ENCODE measurements around the gene PNPLA5.

DNA sequence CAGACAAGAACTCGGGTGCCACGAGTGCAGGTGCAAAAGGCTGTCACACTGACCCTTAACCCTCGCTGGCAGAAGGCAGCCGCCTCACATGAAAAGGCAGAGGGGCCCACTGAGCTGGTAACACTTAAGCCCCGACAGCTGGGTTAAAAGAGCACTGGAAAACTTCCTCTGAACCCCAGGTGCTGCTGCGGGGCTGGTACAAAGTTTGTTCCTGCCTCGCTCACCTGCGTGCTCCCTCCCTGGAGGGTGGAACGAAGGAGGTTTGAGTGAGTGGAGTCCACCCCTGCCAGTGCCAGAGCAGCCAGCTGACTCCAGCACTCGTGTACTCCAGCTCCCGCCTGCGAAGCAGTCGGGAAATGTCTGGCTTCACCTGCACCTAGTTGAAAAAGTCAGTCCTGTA, 42.1 kb downstream of the PNPLA5 start:
- TF ChIP-seq, protein P1, sequence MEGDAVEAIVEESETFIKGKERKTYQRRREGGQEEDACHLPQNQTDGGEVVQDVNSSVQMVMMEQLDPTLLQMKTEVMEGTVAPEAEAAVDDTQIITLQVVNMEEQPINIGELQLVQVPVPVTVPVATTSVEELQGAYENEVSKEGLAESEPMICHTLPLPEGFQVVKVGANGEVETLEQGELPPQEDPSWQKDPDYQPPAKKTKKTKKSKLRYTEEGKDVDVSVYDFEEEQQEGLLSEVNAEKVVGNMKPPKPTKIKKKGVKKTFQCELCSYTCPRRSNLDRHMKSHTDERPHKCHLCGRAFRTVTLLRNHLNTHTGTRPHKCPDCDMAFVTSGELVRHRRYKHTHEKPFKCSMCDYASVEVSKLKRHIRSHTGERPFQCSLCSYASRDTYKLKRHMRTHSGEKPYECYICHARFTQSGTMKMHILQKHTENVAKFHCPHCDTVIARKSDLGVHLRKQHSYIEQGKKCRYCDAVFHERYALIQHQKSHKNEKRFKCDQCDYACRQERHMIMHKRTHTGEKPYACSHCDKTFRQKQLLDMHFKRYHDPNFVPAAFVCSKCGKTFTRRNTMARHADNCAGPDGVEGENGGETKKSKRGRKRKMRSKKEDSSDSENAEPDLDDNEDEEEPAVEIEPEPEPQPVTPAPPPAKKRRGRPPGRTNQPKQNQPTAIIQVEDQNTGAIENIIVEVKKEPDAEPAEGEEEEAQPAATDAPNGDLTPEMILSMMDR (IDR thresholded peaks at IDR 0.05): no peak
- no peak for TF ChIP-seq ELF4 (CRISPR knock-in tag; IDR thresholded peaks at IDR 0.05; ENCODE audit: low read depth)
- TF ChIP-seq NR2C2 (CRISPR knock-in tag; IDR thresholded peaks at IDR 0.05): no peak
- no peak for TF ChIP-seq CREM (CRISPR knock-in tag; IDR thresholded peaks at IDR 0.05)
- TF ChIP-seq, protein P2, sequence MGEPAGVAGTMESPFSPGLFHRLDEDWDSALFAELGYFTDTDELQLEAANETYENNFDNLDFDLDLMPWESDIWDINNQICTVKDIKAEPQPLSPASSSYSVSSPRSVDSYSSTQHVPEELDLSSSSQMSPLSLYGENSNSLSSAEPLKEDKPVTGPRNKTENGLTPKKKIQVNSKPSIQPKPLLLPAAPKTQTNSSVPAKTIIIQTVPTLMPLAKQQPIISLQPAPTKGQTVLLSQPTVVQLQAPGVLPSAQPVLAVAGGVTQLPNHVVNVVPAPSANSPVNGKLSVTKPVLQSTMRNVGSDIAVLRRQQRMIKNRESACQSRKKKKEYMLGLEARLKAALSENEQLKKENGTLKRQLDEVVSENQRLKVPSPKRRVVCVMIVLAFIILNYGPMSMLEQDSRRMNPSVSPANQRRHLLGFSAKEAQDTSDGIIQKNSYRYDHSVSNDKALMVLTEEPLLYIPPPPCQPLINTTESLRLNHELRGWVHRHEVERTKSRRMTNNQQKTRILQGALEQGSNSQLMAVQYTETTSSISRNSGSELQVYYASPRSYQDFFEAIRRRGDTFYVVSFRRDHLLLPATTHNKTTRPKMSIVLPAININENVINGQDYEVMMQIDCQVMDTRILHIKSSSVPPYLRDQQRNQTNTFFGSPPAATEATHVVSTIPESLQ (CRISPR knock-in tag; IDR thresholded peaks at IDR 0.05): no peak
- TF ChIP-seq, protein P3, sequence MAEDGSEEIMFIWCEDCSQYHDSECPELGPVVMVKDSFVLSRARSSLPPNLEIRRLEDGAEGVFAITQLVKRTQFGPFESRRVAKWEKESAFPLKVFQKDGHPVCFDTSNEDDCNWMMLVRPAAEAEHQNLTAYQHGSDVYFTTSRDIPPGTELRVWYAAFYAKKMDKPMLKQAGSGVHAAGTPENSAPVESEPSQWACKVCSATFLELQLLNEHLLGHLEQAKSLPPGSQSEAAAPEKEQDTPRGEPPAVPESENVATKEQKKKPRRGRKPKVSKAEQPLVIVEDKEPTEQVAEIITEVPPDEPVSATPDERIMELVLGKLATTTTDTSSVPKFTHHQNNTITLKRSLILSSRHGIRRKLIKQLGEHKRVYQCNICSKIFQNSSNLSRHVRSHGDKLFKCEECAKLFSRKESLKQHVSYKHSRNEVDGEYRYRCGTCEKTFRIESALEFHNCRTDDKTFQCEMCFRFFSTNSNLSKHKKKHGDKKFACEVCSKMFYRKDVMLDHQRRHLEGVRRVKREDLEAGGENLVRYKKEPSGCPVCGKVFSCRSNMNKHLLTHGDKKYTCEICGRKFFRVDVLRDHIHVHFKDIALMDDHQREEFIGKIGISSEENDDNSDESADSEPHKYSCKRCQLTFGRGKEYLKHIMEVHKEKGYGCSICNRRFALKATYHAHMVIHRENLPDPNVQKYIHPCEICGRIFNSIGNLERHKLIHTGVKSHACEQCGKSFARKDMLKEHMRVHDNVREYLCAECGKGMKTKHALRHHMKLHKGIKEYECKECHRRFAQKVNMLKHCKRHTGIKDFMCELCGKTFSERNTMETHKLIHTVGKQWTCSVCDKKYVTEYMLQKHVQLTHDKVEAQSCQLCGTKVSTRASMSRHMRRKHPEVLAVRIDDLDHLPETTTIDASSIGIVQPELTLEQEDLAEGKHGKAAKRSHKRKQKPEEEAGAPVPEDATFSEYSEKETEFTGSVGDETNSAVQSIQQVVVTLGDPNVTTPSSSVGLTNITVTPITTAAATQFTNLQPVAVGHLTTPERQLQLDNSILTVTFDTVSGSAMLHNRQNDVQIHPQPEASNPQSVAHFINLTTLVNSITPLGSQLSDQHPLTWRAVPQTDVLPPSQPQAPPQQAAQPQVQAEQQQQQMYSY (CRISPR knock-in tag; IDR thresholded peaks at IDR 0.05): no peak
- TF ChIP-seq, protein P4, sequence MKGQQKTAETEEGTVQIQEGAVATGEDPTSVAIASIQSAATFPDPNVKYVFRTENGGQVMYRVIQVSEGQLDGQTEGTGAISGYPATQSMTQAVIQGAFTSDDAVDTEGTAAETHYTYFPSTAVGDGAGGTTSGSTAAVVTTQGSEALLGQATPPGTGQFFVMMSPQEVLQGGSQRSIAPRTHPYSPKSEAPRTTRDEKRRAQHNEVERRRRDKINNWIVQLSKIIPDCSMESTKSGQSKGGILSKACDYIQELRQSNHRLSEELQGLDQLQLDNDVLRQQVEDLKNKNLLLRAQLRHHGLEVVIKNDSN (CRISPR knock-in tag; IDR thresholded peaks at IDR 0.05): no peak
- no peak for TF ChIP-seq TEAD1 (CRISPR knock-in tag; IDR thresholded peaks at IDR 0.05)
- TF ChIP-seq TP53 (CRISPR knock-in tag; IDR thresholded peaks at IDR 0.05): no peak
- TF ChIP-seq, protein P5, sequence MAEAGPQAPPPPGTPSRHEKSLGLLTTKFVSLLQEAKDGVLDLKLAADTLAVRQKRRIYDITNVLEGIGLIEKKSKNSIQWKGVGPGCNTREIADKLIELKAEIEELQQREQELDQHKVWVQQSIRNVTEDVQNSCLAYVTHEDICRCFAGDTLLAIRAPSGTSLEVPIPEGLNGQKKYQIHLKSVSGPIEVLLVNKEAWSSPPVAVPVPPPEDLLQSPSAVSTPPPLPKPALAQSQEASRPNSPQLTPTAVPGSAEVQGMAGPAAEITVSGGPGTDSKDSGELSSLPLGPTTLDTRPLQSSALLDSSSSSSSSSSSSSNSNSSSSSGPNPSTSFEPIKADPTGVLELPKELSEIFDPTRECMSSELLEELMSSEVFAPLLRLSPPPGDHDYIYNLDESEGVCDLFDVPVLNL (CRISPR knock-in tag; IDR thresholded peaks at IDR 0.05; ENCODE audit: borderline replicate concordance, low read depth): no peak
- TF ChIP-seq, protein P6, sequence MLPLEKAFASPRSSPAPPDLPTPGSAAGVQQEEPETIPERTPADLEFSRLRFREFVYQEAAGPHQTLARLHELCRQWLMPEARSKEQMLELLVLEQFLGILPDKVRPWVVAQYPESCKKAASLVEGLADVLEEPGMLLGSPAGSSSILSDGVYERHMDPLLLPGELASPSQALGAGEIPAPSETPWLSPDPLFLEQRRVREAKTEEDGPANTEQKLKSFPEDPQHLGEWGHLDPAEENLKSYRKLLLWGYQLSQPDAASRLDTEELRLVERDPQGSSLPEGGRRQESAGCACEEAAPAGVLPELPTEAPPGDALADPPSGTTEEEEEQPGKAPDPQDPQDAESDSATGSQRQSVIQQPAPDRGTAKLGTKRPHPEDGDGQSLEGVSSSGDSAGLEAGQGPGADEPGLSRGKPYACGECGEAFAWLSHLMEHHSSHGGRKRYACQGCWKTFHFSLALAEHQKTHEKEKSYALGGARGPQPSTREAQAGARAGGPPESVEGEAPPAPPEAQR (CRISPR knock-in tag; IDR thresholded peaks at IDR 0.05): no peak
- TF ChIP-seq NFE2L1 (CRISPR knock-in tag; IDR thresholded peaks at IDR 0.05): no peak
- no peak for TF ChIP-seq ATF1 (CRISPR knock-in tag; IDR thresholded peaks at IDR 0.05)
- TF ChIP-seq, protein P7, sequence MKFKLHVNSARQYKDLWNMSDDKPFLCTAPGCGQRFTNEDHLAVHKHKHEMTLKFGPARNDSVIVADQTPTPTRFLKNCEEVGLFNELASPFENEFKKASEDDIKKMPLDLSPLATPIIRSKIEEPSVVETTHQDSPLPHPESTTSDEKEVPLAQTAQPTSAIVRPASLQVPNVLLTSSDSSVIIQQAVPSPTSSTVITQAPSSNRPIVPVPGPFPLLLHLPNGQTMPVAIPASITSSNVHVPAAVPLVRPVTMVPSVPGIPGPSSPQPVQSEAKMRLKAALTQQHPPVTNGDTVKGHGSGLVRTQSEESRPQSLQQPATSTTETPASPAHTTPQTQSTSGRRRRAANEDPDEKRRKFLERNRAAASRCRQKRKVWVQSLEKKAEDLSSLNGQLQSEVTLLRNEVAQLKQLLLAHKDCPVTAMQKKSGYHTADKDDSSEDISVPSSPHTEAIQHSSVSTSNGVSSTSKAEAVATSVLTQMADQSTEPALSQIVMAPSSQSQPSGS (CRISPR knock-in tag; IDR thresholded peaks at IDR 0.05; ENCODE audit: borderline replicate concordance, low read depth): no peak
